ENCODE data around the gene TSACC. TPM values are rescaled to one million over a fixed set of nuclear protein-coding genes. Genes with fewer than 3 reads are reported as not detected.

Gene TSACC
- total and polyA plus RNA-seq, 9 of the 15 experiments (the other 6 are each of a cell fraction or from before 2014, with no cell fraction given) = 0.45 to 7.4 (median 2.6) TPM

- no peak for TF ChIP-seq ZNF609 (CRISPR knock-in tag; IDR thresholded peaks at IDR 0.05; ENCODE audit: borderline replicate concordance)
- peak; percentile 72; the same call in 1 of the 2 replicates for TF ChIP-seq GABPB1 (CRISPR knock-in tag; IDR thresholded peaks at IDR 0.05)
- no peak for TF ChIP-seq SREBF1 (IDR thresholded peaks at IDR 0.05; ENCODE audit: borderline replicate concordance, low read depth, low read length)
- no peak for TF ChIP-seq ZKSCAN1 (IDR thresholded peaks at IDR 0.05; ENCODE audit: low read depth, low read length)
- TF ChIP-seq MCM5 (IDR thresholded peaks at IDR 0.05; ENCODE audit: low read depth) = no peak
- TF ChIP-seq ARID4B (CRISPR knock-in tag; IDR thresholded peaks at IDR 0.05) = peak; percentile 91
- TF ChIP-seq ZFX (CRISPR knock-in tag; IDR thresholded peaks at IDR 0.05) = peak; percentile 43; the same call in 1 of the 2 replicates
- no peak for TF ChIP-seq PHB2 (IDR thresholded peaks at IDR 0.05; ENCODE audit: low read depth)
- TF ChIP-seq ATF4 (CRISPR knock-in tag; IDR thresholded peaks at IDR 0.05) = no peak
- TF ChIP-seq CBX8 (IDR thresholded peaks at IDR 0.05; ENCODE audit: borderline replicate concordance, extremely low read depth, low read depth, low read length, poor library complexity, severe bottlenecking) = no peak
- TF ChIP-seq HIVEP1 (CRISPR knock-in tag; IDR thresholded peaks at IDR 0.05) = no peak
- TF ChIP-seq ZNF639 (CRISPR knock-in tag; conservative IDR thresholded peaks at IDR 0.05 in 1 of 2, IDR thresholded peaks at IDR 0.05 in 1 of 2) = 0 out of 4 replicates have a peak, but pooled peaks of 1 of the 2 experiments have one; percentile 39
- TF ChIP-seq GABPA (tag; conservative IDR thresholded peaks at IDR 0.05; ENCODE audit: low read depth) = peak; percentile 73
Measured at GRCh38 chr1:156338180-156338976, at the start of gene TSACC, which contains the start of gene CCT3 (continued).

All from K562 (cell line).